HG03196 (cell line): ENCODE results near the gene PPP3CB.

ENCODE experiments used
- ATAC-seq: cut with Tn5 transposase; IDR thresholded peaks from one replicate; pipeline ENCODE4 v1.9.1; 2021; ENCODE audit not compliant: unreplicated experiment

Gene PPP3CB

DNA sequence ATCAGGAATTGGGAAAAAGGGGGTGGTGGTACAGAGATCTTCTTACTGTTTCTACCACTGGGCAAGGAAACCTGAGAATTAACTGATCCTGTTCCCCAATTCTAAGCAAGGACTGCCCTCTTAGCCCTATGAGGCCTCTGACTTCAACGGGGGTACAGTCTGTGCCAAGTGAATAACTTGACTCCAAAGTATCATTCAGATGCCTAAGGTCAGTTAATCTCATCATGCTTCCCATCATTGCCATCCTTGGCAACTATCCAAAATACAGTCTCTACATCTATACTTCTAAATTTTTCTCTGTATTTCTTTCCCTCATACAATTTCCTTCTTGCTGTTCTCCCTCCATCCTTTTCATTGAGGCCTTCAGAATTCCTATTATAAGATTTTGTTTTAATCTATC is 10.5 kb downstream of the PPP3CB start:
- ATAC-seq: no peak

DNA sequence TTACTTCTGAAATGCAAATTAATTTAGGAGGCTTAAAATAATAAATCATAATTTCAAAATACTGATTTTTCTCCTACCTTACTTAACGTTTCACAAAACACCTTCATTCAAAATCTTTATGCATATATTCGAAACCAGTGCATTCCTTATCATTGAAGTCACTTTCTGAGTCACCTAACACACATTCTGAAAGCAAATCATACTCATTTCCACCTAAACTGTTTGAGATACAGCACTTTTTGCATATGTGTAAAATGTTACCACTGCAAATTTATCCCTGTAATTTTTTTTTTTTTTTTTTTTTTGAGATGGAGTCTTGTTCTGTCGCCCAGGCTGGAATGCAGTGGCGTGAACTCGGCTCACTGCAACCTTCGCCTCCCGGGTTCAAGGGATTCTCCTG is 15.7 kb downstream of the PPP3CB start:
- ATAC-seq: no peak

DNA sequence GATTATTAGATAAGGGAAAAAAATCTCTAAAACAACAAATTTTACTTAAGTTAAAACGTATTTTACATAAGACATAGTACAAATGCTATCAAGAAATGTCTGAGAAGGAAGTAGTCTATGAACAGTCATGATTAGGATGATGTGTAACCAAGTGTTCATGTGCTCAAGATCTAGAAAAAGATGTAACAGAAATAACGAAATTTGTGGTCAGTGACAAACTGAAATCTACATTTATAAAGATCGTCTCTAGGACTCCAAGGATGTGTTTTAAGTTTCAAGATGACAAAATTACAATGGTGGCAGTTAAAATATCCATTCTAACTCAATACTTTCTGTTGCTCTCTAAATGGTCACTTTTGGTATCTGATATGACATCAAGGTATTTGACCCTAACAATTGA is 17.2 kb downstream of the PPP3CB start:
- ATAC-seq: no peak

DNA sequence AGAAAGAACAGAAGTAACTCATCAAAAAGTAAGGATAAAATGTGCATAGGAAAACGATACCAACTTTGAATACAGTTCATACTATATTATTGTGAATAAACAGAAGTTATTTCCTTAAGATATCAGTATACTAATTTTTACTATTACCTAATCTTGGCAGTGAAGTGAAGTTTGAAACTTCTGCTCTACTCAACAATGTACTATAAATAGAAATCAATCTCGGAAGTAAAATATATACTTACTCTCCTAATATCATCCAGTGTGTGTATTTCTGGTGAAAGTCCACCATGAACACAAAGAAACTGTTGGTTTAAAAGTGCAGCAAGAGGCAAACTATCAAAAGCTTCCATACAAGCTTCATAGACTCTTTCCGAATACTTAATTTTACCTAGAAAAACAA is 24.6 kb downstream of the PPP3CB start:
- ATAC-seq: no peak

DNA sequence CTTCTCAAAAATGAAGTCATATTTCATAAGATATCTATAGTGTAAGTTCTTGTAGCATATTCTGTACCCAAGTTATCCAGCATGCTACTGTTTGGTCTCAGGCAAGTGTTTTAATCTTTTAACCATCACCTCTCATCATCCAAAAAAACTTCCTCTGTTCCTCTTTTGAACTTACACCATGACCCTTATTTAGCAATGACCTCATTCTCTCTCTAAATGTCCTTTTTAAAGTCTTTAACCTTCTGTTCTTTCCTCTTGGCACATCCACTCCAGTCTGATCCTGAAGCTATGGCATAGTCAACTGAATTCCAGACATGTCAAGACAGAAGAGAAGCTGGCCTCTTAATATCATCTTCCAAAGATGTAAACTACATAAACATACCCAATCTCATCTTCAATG is 26.2 kb downstream of the PPP3CB start:
- ATAC-seq: no peak

DNA sequence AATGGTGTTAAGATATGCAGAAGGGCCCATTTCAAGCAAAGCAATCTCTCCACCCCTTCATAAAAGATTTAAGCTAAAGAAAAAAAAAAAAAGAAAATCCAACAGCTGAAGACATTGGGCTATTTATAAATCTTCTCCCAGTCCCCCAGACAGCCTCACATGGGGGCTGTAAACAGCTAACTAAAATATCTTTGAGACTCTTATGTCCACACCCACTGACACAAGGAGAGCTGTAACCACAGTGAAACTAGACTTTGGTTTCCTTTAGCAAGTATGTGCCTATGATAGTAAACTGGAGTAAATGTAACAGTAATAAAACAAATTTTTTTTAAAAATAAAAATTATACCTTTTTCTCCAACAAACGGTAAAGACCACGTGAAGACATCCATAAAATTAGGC is 28.6 kb downstream of the PPP3CB start:
- no peak for ATAC-seq

DNA sequence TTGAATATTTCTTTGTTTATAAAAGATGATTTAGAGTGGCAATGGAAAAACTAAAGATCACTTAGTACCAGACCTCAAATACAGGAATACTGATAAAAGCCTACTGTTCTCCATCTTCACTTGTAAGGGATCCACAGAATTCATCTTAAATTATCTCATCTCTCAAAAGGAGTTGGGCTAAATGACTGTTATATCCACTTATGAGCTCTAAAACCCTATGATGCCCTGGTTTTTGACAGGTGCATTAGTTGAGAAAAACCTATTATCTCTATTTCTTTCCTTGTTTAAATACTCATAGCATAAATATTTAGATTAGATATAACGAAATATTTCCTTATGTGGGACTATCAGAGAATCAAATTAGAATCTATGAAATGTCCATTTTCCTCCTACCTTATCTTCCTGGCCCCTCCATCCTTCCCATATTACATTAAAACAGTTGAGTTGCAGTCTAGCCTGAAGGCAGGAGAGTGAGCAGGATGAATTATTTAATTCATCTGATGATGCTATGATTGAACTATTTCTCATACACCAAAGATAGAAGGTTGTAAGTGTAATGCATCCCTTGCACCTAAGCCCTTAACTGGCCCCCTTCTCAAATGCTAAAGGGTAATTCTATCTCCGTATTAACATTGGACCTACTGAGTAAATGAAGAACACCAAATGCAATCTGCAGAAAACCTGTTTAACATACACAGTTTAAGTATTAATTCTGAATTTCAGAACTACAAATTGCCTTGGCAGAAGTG is 29.7 kb downstream of the PPP3CB start:
- ATAC-seq: no peak

DNA sequence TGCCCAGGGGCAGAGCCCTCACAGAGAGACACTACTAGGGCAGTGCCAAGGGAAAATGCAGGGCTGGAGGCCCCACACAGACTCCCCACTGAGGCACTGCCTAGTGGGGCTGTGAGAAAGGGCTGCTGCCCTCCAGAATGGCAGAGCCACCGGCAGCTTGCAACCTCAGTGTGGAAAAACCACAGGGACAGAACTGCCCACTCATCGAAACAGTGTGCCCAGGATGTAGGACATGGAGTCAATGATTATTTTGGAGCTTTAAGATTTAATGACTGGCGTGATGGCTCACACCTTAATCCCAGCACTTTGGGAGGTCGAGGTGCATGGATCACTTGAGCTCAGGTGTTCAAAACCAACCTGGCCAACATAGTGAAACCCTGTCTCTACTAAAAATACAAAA is 34.9 kb downstream of the PPP3CB start:
- no peak for ATAC-seq

DNA sequence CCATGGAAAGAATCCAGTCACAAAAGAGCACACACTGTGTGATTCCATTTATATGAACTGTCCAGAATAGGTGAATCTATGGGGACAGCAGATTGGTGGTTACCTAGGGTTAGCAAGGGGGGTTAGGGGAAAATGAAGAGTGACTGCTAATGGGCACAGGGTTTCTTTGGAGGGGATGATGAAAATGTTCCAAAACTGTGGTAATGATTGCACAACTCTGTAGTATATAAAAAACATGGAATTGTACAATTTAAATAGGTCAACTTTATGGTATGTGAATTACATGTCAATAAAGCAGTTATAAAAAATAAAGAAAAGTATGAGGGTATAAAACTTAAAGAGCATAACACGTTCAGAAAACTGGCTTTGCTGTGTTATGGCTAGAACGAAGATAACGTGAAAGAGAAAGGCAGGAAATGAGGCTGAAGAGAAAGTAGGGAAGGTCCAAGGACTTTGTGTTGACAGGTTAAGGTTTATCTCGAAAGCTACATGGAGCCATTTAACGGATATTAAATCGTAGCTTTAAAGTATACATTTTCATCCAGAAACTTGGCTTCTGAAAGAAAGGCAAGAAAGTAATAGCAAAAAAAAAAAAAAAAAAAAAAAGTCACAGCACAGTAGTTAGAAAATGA is 36.0 kb downstream of the PPP3CB start:
- no peak for ATAC-seq

DNA sequence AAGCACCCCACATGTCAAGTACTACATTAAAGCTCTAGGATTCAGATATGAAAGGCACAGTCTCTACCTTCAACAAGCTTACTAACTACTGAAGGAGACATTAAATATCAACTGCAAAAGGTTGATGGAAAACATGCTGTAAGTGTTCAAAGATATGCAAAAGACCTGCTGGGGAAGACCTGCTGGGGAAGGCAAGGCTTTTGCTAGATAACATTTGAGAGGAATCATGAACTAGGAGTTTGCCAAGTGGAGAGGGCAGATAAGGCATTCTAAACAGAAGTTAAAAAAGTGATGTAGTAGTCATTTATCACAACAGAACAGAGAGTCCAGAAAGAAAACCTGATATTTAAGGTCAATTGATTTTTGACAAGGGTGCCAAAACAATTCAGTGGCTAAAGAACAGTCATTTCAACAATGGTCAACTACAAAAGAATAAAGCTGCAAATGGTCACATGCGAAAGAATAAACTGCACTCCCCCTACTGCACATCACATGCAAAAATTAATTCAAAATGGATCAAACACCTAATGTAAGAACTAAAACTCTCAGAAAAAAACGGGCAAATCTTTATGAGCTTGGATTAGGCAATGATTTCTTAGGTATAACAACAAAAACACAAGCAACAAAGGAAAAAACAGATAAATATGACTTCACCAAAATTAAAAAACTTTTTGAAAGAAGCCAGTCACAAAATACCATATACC is 39.5 kb downstream of the PPP3CB start:
- no peak for ATAC-seq

DNA sequence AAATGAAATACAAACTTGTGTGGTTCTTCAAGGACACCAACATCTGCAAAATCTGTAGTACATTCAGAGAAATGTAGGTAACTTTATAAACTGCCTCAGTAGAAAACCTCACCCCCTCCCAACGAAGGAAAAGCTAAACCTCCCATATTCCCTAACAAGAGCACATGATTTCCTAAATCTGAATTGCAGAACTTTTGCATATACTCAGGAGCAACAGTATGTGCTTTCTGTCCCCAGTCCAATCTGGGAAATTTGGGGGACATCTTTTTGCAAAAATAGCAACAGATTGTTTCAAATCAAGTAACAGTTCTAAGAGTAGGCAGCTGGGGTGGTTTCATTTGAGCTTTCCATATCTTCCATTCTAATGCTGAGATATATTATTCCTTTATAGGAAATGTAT is 46.7 kb downstream of the PPP3CB start:
- ATAC-seq: no peak

DNA sequence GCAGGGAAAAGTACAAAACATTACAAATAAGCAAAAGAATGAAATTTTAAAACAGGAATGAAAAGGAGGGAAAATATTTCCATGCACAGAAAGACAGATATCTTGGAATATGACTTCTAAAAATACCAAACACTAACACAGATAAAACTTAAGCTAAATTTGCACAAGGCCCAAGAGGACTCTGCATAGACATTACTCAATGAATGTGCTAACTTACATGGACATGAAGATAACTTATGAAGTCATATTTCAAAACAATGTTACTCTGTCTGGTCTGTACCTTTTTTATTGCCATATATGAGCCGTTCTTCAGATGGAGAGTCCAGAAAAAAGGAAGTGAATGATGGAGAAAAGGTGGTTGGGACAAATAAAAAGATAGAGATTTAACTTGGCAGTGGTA is 47.4 kb downstream of the PPP3CB start:
- ATAC-seq: no peak

DNA sequence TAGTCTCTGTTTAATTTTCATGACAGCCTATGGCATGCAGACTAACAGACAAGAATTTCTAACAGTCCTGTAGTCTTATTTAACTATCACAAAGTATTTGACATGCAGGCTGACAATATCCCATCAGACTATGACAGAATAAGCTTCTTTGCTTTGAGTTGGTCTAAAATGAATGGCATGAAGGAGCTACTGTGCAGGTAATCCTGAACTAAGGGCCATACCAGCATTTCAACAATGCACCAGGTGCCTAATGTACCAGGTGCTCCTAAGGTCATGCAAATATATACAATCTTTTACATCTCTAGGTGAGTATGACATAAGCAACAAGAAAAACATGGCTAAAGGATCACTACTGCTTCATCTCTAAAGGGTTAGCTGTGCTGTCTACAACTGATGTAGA is 48.9 kb downstream of the PPP3CB start:
- no peak for ATAC-seq

DNA sequence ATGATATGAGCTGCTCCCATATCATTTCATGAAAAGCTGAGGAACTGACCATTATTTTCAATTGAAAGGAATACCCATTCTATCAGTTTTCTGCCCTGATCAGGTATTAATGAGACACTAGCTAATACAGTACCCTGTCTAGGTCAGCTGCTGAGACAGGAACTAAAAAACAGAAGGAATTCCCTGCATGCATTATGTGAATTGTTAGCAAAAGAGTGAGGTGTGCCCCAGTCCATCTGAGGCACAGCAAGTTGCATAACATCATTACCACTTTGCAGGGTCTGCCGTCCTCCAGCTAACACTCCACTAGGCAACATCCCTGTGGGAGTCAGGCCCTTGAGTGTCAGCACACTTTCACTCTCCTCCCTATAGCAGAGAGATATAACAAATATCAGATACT is 51.4 kb downstream of the PPP3CB start:
- no peak for ATAC-seq

DNA sequence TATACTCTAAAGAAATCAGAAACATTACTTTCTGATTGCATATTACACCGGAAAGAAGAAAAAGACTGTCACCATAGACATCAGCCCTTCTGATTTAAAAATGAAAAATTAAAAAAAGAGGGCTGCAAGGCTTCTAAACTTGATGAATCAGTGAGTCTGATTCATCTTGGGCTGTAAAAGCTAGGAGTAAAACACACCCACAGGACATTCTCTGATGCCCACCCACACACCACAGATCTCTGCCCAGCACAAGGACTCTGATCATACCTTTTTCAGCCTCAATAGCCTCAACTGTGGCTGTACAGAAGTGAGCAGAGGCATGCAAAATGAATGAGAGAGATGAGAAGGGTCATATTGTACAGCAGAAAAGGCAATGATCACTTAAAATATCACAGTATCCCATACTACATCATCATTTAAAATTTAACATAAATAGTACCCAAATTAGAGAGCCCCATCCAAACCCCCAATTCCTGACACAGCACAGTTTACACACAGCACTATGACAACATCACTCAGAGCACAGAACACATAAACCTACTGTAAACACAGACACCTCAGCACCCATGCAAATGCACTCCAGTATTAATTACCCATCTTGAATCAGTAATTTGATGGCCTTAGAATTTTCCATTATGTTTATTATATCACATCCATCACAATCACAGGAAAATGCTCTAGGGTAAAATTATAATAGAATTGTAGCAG is 56.1 kb downstream of the PPP3CB start:
- no peak for ATAC-seq

DNA sequence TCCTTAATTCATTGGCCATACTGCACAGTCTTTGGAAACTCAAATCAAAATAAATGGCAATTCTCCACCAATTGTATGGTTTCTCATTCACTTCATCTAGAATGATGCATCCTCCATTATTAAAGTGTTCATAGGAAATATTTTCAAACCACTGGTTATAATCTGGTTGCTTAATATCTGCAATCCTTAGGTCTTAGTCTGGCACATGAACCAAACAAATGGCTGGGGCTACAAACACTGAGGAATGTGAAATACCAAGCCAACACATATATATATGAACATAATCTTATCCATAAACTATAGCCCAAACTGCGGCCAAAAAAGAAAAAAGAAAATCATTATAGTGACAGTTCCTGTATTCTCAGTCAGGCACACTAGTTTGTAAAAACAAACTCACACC is 56.8 kb downstream of the PPP3CB start:
- ATAC-seq: no peak

DNA sequence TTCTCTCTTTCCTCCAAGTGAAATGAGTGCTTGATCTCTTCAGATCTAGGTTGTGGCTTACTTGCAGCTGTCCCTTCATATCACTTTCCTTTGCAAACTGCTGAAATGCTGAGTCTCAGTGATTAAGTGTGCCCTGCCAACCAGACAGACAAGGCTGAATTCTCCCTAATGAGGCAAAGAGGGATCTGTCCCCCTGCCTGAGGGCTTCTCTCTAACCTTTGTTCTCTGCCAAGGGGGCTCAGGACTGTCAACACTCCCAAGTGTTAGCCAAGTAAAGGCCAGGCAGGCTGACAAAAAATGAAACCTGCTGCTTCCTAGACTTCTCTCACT is 62.3 kb downstream of the PPP3CB start, which contains the start of gene MSS51:
MSS51 (minus strand) TSS at position 24 of the 330 bp plus-strand sequence. CDS start 5,277 bp downstream, outside the sequence.
- no peak for ATAC-seq

DNA sequence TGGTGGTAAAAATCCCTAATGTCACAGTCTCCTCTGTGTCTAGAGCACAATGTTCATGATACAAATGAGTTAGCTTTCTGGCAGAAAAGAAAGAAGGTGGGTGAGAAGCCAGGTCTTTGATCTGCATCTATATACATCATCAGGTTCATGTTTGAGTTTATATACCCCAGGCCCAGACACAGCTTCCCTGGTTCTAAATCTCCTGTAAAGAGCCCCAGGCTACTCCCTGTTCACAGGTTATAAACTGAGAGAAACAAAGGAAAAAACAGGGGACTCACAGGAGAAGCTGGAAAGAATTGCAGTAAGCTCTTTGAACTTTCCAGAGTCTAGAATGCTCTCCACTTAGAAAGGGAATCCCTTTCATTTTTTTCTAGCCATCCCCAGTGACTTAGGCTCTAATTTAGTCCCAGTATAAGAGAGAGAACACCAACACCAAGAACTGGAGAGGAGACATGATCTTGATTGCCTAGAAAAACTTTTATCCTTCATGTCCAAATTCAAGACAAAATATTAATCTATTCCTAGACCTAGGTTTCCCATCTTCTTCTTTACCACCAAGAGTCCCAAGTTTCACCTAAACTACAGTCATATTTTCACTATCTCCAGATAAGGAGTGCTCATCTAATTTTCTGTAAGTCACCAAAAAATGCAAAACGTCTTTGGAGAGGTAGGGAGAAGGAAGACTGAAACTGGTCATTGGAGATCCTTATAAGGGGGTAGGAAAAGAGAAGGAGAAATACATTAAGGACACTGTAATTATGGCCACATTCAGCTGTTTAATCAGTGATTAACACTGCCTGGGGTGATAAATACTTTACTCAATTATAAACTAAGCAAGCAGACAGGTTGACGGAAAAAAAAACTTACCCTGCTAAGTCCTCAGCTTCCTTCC is 62.9 kb downstream of the PPP3CB start:
- ATAC-seq: no peak

DNA sequence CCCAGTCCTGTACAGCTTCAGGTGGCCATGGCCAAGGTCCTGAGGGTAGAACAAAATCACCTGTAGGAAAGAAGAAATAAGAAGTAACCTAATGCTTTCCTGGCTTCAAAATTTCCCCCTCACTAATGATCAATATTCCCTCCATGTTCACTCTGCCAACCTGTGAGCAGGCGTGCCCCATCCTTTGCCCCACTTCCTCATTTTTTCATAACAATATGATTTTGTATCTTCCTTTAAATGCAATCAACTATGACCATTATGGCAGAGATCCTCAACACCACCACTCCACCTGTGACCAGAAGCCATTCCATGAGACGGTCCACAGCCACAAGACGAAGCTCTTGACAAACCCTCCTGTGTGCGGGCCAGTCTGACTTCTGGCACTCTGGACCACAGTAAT is 69.5 kb downstream of the PPP3CB start:
- no peak for ATAC-seq

DNA sequence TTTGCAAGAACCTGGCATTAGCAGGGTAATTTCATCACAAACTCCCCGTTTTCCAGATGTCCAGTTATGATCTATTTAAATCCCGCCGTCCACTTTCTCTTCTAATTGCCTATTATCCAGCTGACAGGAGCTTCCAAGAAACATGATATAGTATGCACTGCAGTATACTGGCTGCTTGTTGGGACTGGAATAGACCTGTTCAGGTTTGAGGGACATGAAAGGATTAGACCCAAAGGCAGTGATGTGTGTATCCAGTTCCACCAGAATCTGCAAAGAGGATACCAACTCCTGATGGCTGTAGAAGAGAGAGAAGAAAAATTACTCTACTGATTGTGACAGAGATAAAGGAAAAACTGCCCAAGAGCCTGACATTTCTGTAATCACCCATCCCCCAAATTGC is 71.3 kb downstream of the PPP3CB start:
- no peak for ATAC-seq

DNA sequence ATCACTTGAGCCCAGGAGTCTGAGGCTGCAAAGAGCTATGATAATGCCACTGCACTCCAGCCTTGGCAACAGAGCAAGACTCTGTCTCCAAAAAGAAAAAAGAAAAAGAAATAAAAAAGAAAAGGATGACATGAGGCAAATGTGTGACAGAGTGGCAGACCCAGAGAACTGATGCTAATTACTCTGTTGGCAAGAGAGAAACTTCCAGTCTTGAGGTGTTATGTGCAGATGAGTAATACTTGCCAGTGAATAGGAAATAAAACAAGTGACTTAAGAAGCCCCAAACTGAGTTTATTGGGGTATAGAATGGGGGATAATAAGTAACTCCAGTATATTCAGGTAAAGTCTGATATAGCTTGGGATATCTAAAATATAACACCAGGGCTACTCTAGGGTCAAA is 72.5 kb downstream of the PPP3CB start:
- no peak for ATAC-seq
